AG04450 (cell line): ENCODE measurements around the gene FAM163A. TPM values are rescaled to one million over a fixed set of nuclear protein-coding genes. Genes with fewer than 3 reads are reported as not detected.

Source experiments
- CTCF ChIA-PET: fragments of 300-600, 350-600 bp; formaldehyde crosslinking; extraction: SDS; loops from one replicate; lab custom pipeline; 2022; ENCODE audit warnings: antibody characterized with exemption, inconsistent platforms; lab: Charles Lee
- POLR2A ChIA-PET: fragments of 350-600 bp; formaldehyde crosslinking; extraction: SDS; loops from one replicate; lab custom pipeline; 2021; ENCODE audit warnings: antibody characterized with exemption, inconsistent platforms; lab: Yijun Ruan, JAX
- DNase-seq: peaks from one replicate; pipeline ENCODE4 v3.0.0-alpha.2; 2011; ENCODE audit warnings: low read depth, low spot score
- H3K27ac ChIP-seq: one replicate; pipeline ENCODE4 v1.5.1; 2012; ENCODE audit warnings: low read depth, low read length, control low read depth
- H3K27me3 ChIP-seq: one replicate; pipeline ENCODE4 v1.6.0; 2012; ENCODE audit warnings: low read length; ENCODE audit not compliant: control insufficient read depth, insufficient read depth
- H3K4me3 ChIP-seq: 2 replicates; pipeline ENCODE4 v1.5.1; 2011; ENCODE audit warnings: mild to moderate bottlenecking, low read depth, low read length, control low read depth
- H3K9me3 ChIP-seq: 2 replicates; pipeline ENCODE4 v1.5.1; 2012; ENCODE audit warnings: low read length; ENCODE audit not compliant: control insufficient read depth, insufficient read depth
- CTCF ChIP-seq: IDR thresholded peaks from 2 replicates; pipeline ENCODE4 v1.5.1; 2011; ENCODE audit warnings: low read depth, low read length, control low read depth, inconsistent platforms
- polyA plus RNA-seq: library from polyadenylated mRNA; depleted of rRNA; stranded (reverse); fragments of >200 nt; gene quantifications from 2 replicates; pipeline ENCODE4 v1.2.3, GENCODE V29; 2011

FAM163A gene
- polyA plus RNA-seq, 1 experiment, result not detected

- H3K4me3 ChIP-seq, result no peak overlapping the region
- peaks cover 49% of the 10 kb centered on the region for H3K27me3 ChIP-seq
- no peaks in the 10 kb centered on the region for H3K9me3 ChIP-seq
- DNase-seq, result no peak
- CTCF ChIA-PET, result interaction anchor here (1.5 to 5.8 kb wide), 3 partner anchors 11 to 92 kb away, joined by 9 to 40 read pairs (median 10); no protein-coding TSS in a partner anchor
- no peak for TF ChIP-seq CTCF
- no peak overlapping the region for H3K27ac ChIP-seq
- POLR2A ChIA-PET, result no interaction called here
Measured at GRCh38 chr1:179798213-179798863, 55.2 kb downstream of the FAM163A start.

GRCh38 chr1:179798864-179799516 is 55.9 kb downstream of the FAM163A start:
- ChIA-PET CTCF (interaction anchor here (1.5 to 5.8 kb wide), 3 partner anchors 11 to 92 kb away, joined by 9 to 40 read pairs (median 10); no protein-coding TSS in a partner anchor), POLR2A (no interaction called here)
- TF ChIP-seq CTCF, result no peak
- no peak for DNase-seq
- Histone ChIP-seq H3K9me3 (no peaks in the 10 kb centered on the region), H3K27me3 (peaks cover 46% of the 10 kb centered on the region), H3K27ac (no peak overlapping the region), H3K4me3 (no peak overlapping the region)

DNA sequence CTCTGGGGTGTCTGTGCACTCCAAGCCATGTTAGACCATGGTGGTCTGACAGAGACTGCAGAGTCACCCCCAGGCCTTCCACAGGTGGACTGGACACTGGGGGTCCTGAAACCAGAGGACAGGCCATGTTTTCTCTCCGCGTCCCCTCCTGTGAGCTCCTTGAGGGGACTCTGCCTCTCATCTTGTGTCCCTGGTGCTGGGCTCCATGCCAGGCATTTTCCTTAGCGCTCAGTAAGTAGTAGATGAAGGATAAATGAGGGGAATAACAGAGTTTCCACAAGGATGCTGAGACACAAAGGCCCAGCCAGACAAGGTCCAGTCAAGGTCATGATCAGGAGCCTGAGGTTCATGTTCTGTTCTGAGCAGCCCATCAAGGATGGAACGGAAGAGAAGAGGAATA is 57.4 kb downstream of the FAM163A start:
- Histone ChIP-seq H3K4me3 (no peak overlapping the region), H3K27me3 (peaks cover 42% of the 10 kb centered on the region), H3K9me3 (no peaks in the 10 kb centered on the region), H3K27ac (no peak overlapping the region)
- ChIA-PET CTCF (interaction anchor here (3.6 to 5.8 kb wide), 2 partner anchors 9 to 14 kb away, joined by 17 to 40 read pairs; no protein-coding TSS in a partner anchor), POLR2A (no interaction called here)
- no peak for DNase-seq
- no peak for TF ChIP-seq CTCF

DNA sequence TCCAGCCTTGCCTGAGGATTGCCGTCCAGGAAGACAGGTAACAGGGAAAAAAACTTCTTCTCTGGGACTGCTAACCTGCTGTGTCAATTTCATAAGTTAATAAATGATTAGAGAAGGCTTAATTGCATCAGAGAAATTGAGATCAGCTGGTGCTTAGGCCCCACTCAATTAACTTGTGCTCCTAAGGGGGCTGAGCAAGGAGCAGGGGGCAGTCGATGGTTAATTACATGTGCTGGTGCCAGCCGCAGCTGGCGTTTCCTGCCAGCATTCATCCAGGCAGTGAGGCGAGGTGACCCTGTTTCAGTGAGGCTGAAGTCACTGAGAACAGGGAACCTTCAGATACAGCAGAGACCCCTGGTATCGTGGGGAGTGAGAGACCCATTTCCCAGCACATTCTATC is 60.0 kb downstream of the FAM163A start:
- POLR2A ChIA-PET, result no interaction called here

More for the DNA sequence above, 60.0 kb downstream of the FAM163A start:
- TF ChIP-seq CTCF, result no peak
- Histone ChIP-seq H3K27ac (no peak overlapping the region), H3K27me3 (peaks cover 39% of the 10 kb centered on the region), H3K9me3 (no peaks in the 10 kb centered on the region), H3K4me3 (no peak overlapping the region)
- CTCF ChIA-PET, result interaction anchor here (0.6 to 3.6 kb wide), 2 partner anchors 12 to 97 kb away, joined by 3 to 17 read pairs; no protein-coding TSS in a partner anchor
- no peak for DNase-seq
